ENCODE results near the gene KRI1.
A peak's percentile ranks its signal among the peaks of the same experiment; 100 is the strongest.

KRI1 gene

DNA sequence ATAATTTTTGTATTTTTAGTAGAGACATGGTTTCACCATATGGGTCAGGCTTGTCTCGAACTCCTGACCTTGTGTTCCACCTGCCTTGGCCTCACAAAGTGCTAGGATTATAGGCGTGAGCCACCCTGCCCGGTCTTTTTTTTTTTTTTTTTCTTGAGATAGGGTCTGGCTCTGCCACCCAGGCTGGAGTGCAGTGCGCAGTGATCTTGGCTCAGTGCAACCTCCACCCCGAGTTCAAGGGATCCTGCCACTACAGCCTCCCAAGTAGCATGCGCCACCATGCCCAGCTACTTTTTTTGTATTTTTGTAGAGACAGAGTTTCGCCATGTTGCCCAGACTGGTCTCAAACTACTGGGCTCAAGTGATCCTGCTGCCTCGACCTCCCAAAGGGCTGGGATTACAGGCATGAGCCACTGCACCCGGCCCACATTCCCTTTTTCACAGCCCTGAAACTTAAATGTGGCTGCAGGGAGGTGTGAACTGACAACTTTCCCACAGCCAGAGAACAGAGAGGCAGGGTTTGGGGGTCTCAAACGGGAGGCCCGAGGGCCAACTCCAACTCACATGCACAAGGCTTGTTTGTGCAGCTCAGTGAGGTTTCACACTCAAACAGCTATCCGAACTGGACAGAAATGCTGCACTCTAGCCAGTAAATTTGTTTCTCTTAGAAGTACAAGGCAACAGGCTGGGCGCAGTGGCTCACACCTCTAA lies 44.2 kb downstream of the KRI1 start:
- no peak for FAIRE-seq

DNA sequence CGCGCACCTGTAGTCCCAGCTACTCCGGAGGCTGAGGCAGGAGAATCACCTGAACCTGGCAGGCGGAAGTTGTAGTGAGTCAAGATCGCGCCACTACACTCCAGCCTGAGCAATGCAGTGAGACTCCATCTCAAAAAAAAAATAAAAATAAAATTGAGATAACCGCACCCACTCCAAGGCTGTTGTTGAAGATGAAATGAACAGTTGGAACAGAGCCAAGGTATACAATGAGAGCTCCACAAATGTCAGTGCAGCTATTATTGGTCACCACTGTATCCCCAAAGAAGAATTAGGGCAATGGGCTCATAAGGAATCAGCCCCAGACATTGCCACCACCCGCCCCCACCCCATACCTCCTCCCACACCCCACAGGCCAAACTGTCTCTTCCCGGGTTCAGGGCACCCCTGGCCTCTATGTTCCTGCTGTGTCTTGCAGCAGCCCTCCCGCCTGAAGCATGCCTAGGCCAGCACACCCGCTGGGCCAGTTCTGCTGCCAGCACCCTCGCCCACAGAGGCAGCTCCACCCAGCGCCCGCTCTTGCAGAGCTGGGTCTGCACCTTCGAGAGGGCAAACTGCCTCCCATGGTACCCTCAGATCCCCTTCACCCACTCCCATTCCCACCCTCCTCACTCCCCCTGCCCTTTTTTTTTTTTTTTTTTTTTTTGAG lies 45.0 kb downstream of the KRI1 start:
- no peak for FAIRE-seq
- no peak for DNase-seq (ENCODE audit: insufficient read length, low spot score)

More for the DNA sequence above, 44.2 kb downstream of the KRI1 start:
- no peak for DNase-seq (ENCODE audit: insufficient read length, low spot score)

DNA sequence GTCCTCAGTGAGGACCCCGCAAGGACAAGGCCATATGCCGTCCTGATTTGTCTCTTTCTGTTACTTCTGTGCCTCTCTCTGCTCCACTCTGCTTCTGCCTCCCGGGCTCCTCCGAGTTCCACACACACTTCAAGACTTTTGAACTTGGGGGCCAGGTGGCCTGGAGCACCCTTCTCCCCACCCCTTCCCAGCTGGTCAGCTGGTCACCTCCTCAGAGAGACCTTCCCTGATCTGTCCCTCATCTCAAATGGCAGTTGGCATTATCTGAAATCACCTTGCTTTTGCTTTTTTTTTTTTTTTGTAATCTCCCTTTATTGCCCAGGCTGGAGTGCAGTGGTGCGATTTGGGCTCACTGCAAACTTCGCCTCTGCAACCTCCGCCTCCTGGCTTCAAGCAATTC lies 46.4 kb downstream of the KRI1 start:
- no peak for FAIRE-seq
- no peak for DNase-seq (ENCODE audit: insufficient read length, low spot score)

DNA sequence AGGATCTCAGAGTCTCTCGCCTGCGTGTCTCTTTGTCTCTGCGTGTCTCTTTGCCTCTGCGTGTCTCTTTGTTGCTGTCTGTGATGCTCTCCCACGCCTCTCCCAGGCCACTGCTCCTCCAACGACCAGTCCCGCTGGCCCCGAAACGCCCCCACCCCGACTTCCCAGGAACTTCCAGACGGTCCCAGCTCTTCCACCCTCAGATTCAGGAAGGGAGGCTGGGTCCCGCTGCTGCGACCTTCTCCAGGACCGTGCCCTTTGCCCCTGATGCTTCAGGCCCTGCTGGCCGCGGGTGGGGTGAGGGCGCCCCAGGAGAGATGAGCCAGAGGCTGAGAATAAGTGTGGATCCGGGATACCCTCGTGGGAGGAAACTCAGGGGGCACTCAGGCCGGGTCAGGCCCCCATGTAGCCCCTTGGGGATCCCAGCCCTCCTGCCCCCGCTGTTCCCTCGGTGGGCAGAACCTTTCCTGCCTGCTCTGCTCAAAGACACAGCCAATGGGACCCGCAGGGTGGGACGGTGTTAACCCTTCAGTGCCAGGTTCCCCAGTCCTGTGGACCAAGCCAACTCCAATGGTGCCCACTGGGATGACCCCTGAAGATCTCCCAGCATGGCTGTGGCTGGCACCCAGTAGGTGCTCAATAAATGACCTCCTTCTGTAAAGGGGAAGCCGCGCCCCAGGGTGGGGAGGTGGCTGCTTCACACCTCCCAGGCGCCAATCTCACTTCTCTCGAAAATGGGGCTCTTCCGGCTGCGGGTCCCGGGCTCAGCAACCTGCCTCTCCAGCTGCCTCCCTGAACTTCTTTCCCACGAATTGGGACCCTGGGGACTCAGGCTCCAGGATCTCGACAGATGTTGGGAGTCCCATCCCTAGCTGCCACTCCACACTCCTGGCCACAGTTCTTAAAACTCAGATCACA lies 47.1 kb downstream of the KRI1 start:
- DNase-seq (ENCODE audit: insufficient read length, low spot score), result no peak

DNA sequence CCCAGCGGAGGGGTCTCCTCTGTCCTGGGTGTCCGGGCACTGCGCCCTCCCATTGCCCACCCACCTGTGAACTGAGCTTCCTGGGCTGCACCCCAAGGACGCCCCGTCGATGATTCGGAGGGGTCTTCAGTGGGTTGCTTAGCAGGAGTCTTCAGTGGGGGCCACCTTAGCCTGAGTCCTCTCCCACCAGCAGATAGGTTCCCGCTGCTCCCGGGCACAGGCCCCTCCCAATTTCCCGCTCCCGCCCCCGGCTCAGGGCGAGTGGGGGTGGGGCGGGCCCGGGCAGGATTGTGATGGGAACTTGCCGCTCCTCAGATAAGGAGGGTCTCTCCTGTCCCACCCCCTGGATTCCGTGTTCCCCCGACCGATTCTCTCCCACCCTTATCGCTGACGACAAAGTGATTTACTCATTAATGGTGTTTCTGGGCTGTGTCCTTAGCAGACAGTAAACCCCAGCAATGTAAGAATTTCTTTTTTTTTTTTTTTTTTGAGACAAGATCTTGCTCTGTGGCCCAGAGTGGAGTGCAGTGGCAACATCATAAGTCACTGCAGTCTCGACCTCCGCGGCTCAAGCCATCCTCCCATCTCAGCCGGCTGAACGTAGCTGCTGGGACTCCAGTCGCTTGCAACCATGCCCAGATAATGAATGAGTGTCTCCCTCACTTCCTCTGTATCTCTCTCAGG lies 47.9 kb downstream of the KRI1 start:
- FAIRE-seq (no peak), DNase-seq (ENCODE audit: insufficient read length, low spot score) (no peak)

More for the DNA sequence above, 47.1 kb downstream of the KRI1 start:
- no peak for FAIRE-seq

DNA sequence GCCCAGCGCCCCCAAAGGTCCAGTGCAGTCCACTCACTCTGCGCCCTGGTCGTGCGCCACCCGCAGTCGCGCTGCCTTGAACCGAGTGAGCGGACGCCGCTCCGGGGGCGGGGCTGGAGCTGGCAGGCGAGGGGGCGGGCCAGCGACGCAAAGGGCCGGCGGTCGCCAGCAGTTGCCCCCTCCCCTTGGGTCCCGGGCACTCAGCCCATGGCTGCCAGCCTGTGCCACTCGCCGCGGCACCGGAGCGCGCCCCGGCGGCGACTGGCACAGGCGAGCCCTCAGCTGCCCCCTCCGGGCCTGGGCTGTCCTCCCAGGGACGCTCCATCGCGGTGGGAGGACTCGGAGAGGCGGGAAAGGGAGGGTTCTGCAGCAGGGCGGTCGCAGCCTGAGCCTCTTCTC lies 48.5 kb downstream of the KRI1 start, which contains the start of gene S1PR5:
Gene S1PR5, minus strand, starts transcription at position 87 of the 399 bp plus-strand sequence. CDS start 2,436 bp downstream, outside the sequence.
- FAIRE-seq (no peak), DNase-seq (ENCODE audit: insufficient read length, low spot score) (no peak)

DNA sequence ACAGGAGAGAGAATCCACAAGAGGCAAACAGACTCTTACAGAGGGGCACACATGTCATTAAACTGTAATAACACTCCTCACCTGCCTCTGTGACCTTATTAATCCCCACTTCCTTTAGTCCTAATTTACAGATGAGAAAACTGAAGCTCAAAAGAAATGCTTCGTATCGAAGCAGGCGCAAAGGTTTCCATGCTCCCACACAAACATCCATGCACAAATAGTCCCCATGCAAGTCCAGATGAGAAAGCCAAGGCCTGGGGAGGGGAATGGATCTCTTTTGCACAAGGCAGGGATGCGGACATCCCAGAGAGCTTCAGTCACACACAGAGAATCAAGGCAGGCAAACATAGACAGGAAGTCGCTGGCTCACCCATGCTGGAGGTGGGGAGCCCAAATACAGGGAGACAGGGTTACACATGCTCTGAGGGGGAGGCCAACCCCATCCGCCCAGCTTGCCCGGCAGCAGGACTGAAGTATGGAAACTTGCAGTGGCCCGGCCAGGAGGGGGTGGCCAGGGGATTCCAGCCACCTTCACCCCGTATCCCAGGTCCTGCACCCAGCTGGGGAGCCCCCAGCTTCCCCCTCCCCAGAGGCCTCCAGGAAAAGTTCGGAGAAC lies 49.0 kb downstream of the KRI1 start:
- FAIRE-seq, result no peak
- no peak for DNase-seq (ENCODE audit: insufficient read length, low spot score)

DNA sequence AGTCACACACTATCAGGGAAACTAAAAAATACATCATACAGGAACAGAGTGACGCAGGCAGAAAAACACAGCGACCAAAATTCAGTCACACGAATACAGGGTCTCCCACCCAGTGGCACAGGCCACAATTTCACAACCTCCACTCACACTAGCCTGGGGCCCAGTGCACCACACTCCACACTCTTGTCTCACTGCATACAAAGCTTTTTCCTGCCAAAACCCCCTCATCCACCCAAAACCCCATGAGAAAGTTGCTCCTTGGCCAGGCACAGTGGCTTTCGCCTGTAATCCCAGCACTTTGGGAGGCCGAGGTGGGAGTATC lies 49.8 kb downstream of the KRI1 start:
- no peak for DNase-seq (ENCODE audit: insufficient read length, low spot score)
- no peak for FAIRE-seq

DNA sequence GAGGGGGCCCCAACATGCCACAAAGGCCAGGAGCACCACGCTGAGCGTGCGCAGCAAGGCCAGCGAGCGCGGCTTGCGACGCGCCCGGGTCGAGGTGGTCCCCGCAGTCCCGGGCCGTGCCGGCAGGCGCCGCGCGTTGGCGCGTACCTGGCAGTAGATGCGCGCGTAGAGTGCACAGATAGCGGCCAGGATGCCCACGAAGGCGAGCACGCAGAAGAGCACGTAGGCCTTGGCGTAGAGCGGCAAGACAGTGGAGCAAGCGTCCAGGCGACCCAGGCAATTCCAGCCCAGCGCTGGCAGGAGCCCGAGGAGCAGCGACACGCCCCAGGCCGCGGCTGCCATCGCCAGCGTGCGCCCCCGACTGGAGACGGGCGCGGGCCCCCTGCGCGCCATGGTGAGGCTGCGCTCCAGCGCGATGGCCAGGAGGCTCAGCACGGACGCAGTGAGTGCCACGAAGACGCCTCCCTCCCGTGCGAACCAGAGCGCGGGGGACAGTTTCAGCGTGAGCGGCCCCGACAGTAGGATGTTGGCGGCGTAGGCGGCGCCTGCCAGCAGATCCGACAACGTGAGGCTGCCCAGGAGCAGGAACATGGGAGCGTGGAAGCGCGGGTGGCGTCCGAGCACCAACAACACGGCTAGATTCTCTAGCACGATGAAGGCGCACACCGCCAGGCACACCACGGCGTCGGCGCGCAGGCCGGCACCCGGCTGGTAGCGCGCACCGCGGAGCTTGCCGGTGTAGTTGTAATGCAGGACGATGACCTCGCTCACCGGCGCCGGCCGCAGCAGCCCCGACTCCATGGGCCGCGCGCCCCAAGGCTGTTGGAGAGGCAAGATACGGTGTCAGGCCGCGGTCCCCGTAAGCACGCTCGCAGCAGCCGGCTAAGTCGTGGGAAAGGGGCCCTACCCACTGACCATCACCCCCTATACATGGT lies 51.3 kb downstream of the KRI1 start:
- FAIRE-seq (no peak), DNase-seq (ENCODE audit: insufficient read length, low spot score) (no peak)

DNA sequence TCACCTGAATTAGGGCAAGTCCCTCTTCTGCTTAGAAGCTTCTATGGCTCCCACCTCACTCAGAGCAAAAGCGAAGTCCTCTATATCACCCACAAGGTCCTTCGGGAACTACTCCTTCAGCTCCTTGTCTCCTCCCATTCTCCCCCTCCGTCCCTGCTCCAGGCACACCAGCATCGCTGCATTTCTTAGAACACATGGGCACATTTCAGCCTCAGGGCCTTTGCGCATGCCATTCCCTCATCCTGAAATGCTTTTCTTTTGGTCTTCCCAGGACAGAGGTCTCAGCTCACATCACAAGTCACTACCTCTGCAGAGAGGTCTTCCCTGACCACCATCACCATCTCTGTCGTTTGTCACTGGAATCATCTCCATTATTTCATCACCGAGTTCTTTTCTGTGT lies 52.6 kb downstream of the KRI1 start:
- DNase-seq (ENCODE audit: insufficient read length, low spot score), result no peak
- FAIRE-seq, result no peak

DNA sequence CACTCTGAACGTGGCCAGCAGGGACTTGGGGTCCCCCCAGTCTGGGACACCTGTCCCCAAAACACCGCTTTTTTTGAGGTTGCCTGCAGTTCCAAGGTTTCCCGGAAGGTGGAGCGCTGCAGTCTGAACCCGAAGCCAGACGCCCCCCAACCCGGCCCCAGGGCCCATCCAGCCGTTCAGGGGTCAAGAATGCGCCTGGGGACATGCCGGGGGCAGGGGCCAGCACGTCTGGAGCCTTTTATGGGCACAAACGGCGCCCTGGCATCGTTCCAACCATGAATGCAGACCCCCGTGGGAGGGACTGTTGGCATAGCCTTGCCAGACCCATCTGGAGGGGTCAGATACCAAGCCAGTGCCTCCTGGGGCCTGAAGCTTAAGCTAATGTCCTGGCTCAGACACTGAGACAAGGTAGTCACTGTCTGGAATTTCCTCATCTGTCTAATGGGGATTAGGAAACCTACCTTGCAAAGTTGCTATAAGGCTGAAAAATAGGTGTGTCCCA lies 55.5 kb downstream of the KRI1 start:
- DNase-seq (ENCODE audit: insufficient read length, low spot score) (no peak), FAIRE-seq (no peak)

DNA sequence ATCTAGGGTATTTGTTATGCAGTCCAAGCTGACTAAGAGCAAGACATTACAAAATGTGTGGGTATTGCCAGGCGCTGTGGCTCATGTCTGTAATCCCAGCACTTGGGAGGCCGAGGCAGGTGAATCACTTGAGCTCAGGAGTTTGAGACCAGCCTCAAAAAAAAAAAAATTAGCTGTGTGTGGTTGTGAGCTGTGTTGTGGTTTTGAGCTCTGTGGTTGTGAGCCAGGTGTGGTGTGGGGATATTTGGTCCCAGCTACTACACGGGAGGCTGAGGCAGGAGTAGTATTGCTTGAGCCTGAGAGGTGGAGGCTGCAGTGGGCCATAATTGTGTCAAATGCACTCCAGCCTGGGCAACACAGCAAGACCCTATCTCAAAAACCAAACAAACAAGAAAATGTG lies 57.1 kb downstream of the KRI1 start:
- FAIRE-seq, result no peak
- DNase-seq (ENCODE audit: insufficient read length, low spot score), result no peak

DNA sequence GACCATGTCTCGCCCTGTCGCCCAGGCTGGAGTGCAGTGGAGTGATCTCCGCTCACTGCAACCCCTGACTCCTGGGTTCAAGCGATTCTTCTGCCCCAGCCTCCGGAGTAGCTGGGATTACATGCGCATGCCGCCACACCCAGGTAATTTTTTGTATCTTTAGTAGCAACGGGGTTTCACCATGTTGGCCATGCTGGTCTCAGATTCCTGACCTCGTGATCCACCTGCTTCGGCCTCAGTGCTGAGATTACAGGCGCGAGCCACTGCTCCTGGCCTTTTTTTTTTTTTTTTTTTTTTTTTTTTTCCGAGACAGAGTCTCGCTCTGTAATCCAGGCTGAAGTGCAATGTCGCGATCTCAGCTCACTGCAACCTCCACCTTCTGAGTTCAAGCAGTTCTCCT lies 57.8 kb downstream of the KRI1 start:
- FAIRE-seq, result no peak
- DNase-seq (ENCODE audit: insufficient read length, low spot score), result no peak

DNA sequence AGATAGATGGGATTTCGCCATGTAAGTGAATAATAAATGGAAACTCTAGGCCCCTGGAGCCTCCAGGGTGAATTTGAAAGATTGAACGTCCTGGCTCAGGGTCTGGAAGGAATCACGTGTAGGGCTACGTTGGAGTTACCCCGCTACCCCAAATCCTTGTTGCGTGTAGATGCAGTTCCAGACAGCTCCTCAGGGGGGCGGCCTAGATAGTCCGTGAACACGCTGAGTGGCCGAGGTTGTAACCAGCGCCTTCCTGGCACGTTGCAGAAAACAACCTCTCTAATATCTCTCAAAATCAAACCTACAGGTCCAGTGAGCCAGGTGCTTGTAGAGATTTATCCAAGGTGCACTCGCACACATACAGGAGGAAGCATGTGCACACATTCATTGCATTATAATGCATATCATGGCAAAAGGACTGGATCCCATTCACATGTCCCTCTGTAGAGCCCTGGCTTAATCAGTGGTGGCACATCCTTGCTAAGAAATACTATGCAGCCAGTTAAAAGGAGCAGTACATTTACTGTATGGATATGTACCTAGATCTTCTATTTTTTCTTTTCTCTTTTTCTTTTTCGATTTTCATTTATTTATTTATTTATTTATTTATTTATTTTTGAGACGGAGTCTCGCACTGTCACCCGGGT lies 60.1 kb downstream of the KRI1 start:
- DNase-seq (ENCODE audit: insufficient read length, low spot score) (no peak), FAIRE-seq (peak; percentile 86)

Measured in GM19239 (cell line).